Sigmoid colon (tissue), 4 donors: Measurements from ENCODE around the gene MYH13.

ENCODE experiments used
- CTCF ChIP-seq, 4 experiments: fragments of 450-650 bp in 3 of 4; fragments of 200-600 bp in 1 of 4; IDR thresholded peaks; one replicate each; pipeline ENCODE4 v1.5.1; 2016 to 2019; ENCODE audit warnings: antibody characterized with exemption in 4 of 4, mild to moderate bottlenecking in 3 of 4, moderate library complexity in 2 of 4
- POLR2AphosphoS5 ChIP-seq, 4 donors: sonication (generic); formaldehyde crosslinking; IDR thresholded peaks; one replicate each; pipeline ENCODE4 v1.6.1; 2017; ENCODE audit warnings: antibody characterized with exemption in 4 of 4

GRCh38 chr17:10336393-10336792 lies 36.4 kb downstream of the MYH13 start:
- no peak for TF ChIP-seq POLR2AphosphoS5 (IDR thresholded peaks at IDR 0.05)
- TF ChIP-seq CTCF (IDR thresholded peaks at IDR 0.05), result no peak
